DND-41 (cell line): ENCODE results near the gene TTYH2.

Source experiments
- ATAC-seq: fragments of 200-7000 bp; cut with Tn5 transposase; 3 replicates; pipeline ENCODE4 v1.9.1; 2021; ENCODE audit warnings: low read depth; ENCODE audit not compliant: insufficient read depth
- DNase-seq: peaks from one replicate; pipeline ENCODE4 v3.0.0-alpha.2; 2020
- H2AFZ ChIP-seq: 2 replicates; pipeline ENCODE4 v1.6.0; 2012; ENCODE audit warnings: low read depth, low read length
- H3K27ac ChIP-seq: 2 replicates; pipeline ENCODE4 v1.5.1; 2012; ENCODE audit warnings: low read length, inconsistent platforms
- H3K27me3 ChIP-seq: fragments of 200-600 bp; sonication (generic); 2 replicates; pipeline ENCODE4 v1.6.0; 2012; ENCODE audit warnings: low read length, mild to moderate bottlenecking, inconsistent platforms; ENCODE audit not compliant: insufficient read depth, poor library complexity
- H3K36me3 ChIP-seq: 2 replicates; pipeline ENCODE4 v1.5.1; 2012; ENCODE audit warnings: low read length, inconsistent platforms; ENCODE audit not compliant: insufficient read depth
- H3K4me1 ChIP-seq: 2 replicates; pipeline ENCODE4 v1.5.1; 2012; ENCODE audit warnings: mild to moderate bottlenecking, low read length; ENCODE audit not compliant: insufficient read depth
- H3K4me2 ChIP-seq: 2 replicates; pipeline ENCODE4 v1.6.0; 2012; ENCODE audit warnings: mild to moderate bottlenecking, moderate library complexity, low read length, inconsistent platforms; ENCODE audit not compliant: insufficient read depth
- H3K4me3 ChIP-seq, 2 experiments: fragments of 200-600 bp in 1 of 2; shearing (Covaris generic) in 1 of 2; 2 replicates each; pipeline ENCODE4 v1.5.1; 2012 to 2016; ENCODE audit warnings: inconsistent platforms in 2 of 2, low read length in 2 of 2, mild to moderate bottlenecking in 2 of 2, low read depth in 1 of 2, moderate library complexity in 1 of 2
- H3K79me2 ChIP-seq: 2 replicates; pipeline ENCODE4 v1.6.0; 2012; ENCODE audit warnings: low read length, inconsistent platforms; ENCODE audit not compliant: insufficient read depth
- H3K9ac ChIP-seq: 2 replicates; pipeline ENCODE4 v1.6.0; 2012; ENCODE audit warnings: low read depth, mild to moderate bottlenecking, inconsistent platforms, low read length, moderate library complexity
- H3K9me3 ChIP-seq: 2 replicates; pipeline ENCODE4 v1.5.1; 2012; ENCODE audit warnings: low read length, moderate library complexity, mild to moderate bottlenecking, inconsistent platforms; ENCODE audit not compliant: insufficient read depth, severe bottlenecking
- H4K20me1 ChIP-seq: 2 replicates; pipeline ENCODE4 v1.6.0; 2012; ENCODE audit warnings: low read length; ENCODE audit not compliant: insufficient read depth
- CTCF ChIP-seq: IDR thresholded peaks from 2 replicates; pipeline ENCODE4 v1.5.1; 2012; ENCODE audit warnings: borderline replicate concordance, low read length, moderate library complexity, mild to moderate bottlenecking; ENCODE audit not compliant: poor library complexity, severe bottlenecking; ENCODE audit errors: extremely low read depth
- EZH2 ChIP-seq: IDR thresholded peaks from 3 replicates; pipeline ENCODE4 v1.6.1; 2012; ENCODE audit warnings: borderline replicate concordance, low read depth, mild to moderate bottlenecking, moderate library complexity, low read length, inconsistent platforms; ENCODE audit not compliant: severe bottlenecking

TTYH2 gene

GRCh38 chr17:74198694-74199093, 14.7 kb upstream of the TTYH2 start:
- peaks cover 2% of the 10 kb centered on the region for H3K79me2 ChIP-seq
- peaks cover 2% of the 10 kb centered on the region; the same call in 1 of the 2 replicates for H3K36me3 ChIP-seq
- TF ChIP-seq EZH2 (no peak), CTCF (no peak)
- no peak overlapping the region for H3K4me3 ChIP-seq
- ATAC-seq (no peak), DNase-seq (no peak)
- H3K27ac ChIP-seq: no peak overlapping the region
- H3K4me1 ChIP-seq: peaks cover 7% of the 10 kb centered on the region
- H3K9ac ChIP-seq: no peak overlapping the region
- peaks cover 32% of the 10 kb centered on the region for H3K27me3 ChIP-seq
- no peak overlapping the region for H2AFZ ChIP-seq
- no peaks in the 10 kb centered on the region for H3K9me3 ChIP-seq
- peaks cover 2% of the 10 kb centered on the region for H4K20me1 ChIP-seq
- no peak overlapping the region for H3K4me2 ChIP-seq

GRCh38 chr17:74199306-74200092, 13.9 kb upstream of the TTYH2 start:
- peaks cover 9% of the 10 kb centered on the region for H3K4me1 ChIP-seq
- ATAC-seq (0 out of 3 replicates have a peak, but pooled peaks have one; percentile 20), DNase-seq (peak; percentile 32)
- H3K79me2 ChIP-seq: peaks cover 11% of the 10 kb centered on the region
- H4K20me1 ChIP-seq: peaks cover 10% of the 10 kb centered on the region
- H3K9ac ChIP-seq: no peak overlapping the region
- no peak overlapping the region for H3K4me3 ChIP-seq
- H3K27ac ChIP-seq: no peak overlapping the region
- no peaks in the 10 kb centered on the region for H3K9me3 ChIP-seq
- H3K27me3 ChIP-seq: peaks cover 26% of the 10 kb centered on the region
- peaks cover 10% of the 10 kb centered on the region for H3K36me3 ChIP-seq
- H3K4me2 ChIP-seq: no peak overlapping the region
- no peak overlapping the region for H2AFZ ChIP-seq
- TF ChIP-seq CTCF: peak; percentile 58
- TF ChIP-seq EZH2: no peak

- no peak overlapping the region for H3K4me3 ChIP-seq
- no peak overlapping the region for H2AFZ ChIP-seq
- DNase-seq: no peak
- H3K9ac ChIP-seq: no peak overlapping the region
- TF ChIP-seq CTCF (no peak), EZH2 (no peak)
- H3K27me3 ChIP-seq: peaks cover 20% of the 10 kb centered on the region
- H3K9me3 ChIP-seq: no peaks in the 10 kb centered on the region
- no peak overlapping the region for H3K4me2 ChIP-seq
- ATAC-seq: no peak
- H4K20me1 ChIP-seq: peaks cover 16% of the 10 kb centered on the region
- peaks cover 17% of the 10 kb centered on the region for H3K79me2 ChIP-seq
- peaks cover 15% of the 10 kb centered on the region for H3K4me1 ChIP-seq
- no peak overlapping the region for H3K27ac ChIP-seq
- H3K36me3 ChIP-seq: peaks cover 16% of the 10 kb centered on the region
Measured at GRCh38 chr17:74200112-74200511, 13.3 kb upstream of the TTYH2 start.
